ENCODE data around the gene MARK4.

The MARK4 gene

DNA sequence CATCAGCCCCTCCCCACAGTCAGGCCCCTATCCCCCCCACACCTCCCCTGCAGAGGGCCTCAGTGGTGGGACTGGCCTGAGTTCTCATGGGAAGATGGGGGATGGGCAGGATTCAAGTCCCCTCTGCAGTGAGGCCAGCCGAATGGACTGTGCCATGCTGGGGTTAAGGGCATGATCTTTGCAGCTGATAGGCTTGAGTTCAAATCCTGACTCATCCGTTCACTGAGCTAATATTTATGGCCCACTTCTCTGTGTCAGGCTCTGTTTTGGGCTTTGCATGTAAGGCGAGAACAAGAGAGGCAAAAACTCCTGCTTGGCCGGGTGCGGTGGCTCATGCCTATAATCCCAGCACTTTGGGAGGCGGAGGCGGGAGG is 20.7 kb downstream of the MARK4 start:
- no peak for DNase-seq

DNA sequence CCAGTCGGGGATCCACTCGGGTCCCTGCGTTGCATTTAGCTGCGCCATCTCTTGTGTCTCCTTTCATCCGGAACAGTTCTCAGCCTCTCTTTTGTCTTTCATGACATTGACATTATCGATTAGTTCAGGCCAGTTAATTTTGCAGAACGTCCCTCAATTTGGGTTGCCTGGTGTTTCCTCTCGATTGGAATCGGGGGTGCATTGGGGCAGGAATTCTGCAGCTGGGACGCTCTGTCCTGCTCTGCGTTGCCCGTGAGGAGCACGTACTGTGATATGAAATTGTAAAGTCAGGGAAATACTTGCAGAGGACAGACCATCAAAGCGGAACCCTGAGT is 22.4 kb downstream of the MARK4 start:
- DNase-seq: no peak

DNA sequence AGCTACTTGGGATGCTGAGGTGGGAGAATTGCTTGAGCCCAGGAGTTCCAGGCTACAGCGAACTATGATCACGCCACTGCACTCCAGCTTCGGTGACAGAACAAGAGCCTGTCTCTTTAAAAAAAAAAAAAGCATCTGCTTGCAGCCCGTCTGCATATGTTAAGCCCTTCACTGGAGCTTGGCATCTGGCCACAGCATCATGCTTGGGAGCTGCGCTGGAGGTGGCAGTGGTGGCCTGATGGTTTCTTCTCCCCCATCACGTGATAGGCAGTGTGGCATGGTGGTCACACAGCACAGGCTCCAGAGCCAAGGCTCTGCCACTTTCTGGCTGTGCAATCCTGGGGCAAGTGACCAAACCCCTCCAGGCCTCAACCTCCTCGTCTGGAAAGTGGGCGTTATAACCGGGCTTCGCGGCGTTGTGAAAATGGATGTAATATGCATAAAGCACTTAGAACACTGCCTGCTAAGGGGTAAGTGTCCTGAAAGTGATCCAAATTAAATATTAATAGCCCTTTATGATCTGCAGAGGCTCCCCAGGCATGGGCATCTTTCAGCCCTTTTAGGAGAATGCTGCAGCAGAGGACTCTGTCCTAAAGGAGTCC is 24.4 kb downstream of the MARK4 start:
- DNase-seq: no peak

DNA sequence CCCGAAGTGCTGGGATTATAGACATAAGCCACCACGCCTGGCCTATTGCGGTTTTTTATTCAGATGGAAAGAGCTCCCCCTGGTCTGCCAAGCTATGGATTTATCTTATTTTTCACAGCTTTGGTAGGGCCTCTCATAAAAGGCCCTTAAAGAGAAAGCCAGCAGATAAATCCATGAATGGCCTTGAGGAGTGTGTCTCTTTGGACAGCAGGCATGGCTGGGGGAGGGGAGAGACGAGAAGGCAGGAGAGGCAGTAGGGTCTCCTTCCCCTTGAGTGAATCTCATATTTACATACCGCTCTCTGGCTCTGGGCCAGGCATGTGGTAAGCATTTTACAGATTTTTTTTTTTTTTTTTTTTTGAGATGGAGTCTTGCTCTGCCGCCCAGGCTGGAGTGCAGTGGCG is 25.2 kb downstream of the MARK4 start:
- DNase-seq: no peak

DNA sequence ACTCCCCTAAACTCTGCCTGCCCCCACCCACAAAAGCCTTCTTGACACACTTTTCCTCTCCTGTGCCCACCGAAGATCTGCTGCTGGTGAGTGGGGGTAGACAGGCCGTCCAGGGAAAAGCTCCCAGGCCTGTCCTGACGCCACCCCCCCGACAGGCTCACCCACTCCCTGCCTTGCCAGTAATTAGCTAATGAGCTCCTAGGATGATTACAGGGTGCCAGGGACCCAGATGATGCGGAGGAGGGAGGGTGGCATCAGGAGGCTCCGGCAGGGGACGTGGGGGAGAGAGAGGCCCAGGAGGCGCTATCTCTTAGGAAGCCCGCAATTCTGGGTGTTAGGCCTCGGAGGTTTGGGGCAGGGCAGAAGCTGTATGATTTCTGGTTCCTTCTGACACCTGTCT is 27.0 kb downstream of the MARK4 start:
- no peak for DNase-seq

DNA sequence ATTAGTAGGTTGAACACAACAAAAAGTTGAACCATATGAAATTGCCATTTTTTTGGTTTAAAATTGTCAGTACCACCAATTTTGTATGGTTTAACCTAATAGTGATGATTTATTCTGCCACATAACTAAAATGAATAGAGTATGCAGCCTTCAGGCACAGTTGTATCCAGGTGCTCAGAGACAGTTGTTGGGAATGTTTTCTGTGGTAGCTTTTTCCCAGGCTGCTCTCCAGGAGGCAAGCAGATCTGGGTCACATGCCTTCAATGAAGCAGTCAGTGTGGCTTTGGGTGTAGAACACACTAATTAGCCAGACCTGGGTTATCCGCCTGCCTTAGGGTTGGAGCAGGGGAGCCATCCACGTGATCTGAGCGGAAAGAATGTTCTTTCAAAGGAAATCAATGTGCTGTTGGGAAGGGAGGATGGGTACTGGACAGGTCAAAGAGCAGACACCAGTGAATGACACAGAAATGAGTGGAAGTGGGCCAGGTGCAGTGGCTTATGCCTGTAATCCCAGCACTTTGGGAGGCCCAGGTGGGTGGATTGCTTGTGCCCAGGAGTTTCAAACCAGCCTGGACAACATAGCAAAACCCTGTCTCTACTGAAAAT is 28.6 kb downstream of the MARK4 start:
- no peak for DNase-seq

DNA sequence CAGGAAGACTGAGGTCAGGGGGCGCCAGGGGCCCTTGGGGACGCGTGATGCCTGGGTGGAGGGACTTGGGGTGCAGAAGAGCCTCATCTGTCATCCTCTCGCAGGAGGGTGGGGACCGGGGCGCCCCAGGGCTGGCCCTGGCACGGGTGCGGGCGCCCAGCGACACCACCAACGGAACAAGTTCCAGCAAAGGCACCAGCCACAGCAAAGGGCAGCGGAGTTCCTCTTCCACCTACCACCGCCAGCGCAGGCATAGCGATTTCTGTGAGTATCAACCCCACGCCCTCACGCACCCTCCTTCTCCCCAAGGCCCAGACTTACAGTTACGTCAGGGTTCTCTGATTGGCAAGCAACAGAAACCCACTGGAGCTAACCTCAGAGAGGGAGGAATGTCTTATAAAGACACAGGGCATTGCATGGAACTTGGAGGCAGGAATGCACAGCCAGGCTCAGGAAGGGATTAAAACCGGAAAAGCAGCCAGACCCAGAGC is 29.4 kb downstream of the MARK4 start:
- DNase-seq: no peak

DNA sequence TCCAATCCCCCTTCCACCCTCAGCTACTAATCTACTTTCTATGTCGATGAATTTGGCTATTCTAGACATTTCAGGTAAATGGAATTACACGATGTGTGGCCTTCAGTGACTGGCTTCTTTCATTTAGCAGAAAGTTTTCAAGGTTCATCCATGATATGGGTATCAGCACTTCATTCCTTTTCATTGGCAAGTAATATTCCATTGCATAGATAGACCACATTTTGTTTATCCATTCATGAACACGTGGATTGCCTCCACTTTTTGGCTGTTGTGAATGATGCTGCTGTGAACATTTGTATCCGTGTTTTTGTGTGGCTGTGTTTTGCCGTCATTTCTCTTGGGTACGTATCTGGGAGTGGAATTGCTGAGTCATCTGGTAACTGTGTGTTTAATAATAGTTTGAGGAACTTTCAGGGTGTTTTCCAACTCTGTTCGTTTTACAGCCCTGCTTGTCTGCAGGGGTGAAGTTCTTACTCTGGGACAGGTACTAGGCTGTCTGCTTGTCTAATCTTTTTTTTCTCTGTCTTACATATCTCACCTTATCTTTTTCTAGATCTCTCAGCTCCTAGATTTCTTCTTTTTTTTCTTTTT is 32.5 kb downstream of the MARK4 start:
- no peak for DNase-seq

DNA sequence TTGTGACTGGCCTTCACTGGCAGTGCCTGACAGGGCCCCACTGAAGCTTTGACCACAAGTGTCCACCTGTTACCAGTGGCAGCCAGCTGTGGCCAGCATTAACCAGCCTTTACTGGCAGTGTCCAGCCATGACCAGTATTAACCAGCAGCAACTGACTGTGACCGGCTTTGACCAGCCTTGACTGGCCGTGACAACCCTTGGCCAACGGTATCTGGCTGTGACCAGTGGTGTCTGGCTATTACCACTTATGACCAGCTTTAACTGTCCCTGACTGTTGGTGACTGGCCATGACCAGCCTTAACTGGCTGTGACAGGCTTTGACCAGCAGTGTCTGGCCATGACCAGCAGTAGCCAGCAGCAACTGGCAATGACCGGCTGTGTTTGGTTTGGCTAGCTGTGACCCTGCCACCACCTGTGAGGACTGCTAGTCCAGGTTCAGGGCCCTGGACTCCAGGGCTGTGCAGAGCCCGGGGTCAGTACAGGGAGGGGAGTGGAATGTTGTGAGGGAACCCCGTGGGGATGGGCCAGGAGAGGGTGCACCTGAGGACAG is 39.4 kb downstream of the MARK4 start:
- DNase-seq: no peak

DNA sequence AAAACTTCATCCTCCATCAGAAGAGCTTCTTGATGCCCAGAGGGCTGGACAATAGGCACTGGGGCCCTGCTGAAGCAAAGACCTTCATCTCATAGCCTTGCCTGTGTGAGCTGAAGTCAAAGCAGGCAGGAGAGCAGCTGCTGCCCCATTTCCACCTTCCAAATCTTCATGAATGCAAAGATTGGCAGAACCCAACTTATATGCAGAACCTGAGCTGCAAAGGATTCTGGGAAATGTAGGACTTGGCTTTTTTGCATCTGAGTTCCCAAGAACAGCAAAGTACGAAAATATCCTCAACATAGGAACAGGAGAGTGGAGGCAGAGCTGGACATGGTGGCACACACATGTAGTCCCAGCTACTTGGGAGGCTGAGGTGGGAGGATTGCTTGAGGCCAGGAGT is 40.8 kb downstream of the MARK4 start:
- DNase-seq: no peak

DNA sequence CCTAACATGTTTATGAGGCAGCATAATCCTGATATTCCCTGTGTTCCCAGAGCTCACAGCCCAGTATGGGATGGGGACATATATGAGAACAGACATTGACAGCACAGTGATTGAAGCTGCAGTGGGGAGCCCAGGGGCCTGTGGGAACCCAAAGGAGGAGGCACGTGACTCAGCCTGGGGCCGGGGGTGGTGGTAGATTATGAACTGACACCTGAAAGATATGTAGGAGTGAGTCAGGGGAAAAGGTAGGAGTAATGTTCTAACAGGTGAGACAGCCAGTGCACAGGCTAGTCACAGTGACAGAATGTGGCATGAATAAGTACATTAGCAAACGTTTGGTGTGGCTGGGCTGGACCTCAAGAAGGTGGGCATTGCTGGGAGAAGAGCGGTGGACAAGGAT is 42.6 kb downstream of the MARK4 start:
- no peak for DNase-seq

DNA sequence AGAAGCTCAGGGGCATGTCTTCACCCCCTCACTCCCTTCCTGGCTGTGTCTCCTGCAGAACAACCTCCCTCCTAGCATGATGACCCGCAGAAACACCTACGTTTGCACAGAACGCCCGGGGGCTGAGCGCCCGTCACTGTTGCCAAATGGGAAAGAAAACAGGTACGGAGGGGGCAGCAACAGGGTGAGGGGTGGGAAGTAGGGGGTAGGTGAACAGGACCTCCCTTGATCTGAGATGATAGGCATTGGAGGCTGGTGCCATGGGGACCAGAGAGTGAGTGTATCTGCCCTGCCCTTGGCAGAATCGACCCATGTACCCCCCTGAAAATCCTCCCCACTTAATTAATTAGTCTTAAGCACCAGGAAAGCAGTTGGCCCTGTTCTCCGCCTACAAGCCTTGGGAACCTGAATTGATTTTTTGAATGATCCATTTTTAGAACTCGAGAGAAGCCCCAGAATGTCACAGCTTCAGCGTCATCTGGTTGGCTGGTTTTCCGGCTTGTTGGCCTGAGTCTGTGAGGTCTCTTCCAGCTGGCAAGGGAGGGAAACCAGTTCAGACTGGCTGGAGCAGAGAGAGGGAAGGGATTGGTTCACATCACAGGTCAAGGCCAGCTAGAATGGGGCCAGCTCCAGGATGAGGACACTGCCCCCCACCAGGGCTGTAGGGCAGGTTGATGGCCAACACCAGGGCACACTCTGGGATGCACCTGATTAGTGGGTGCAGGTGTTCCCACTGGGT is 43.4 kb downstream of the MARK4 start:
- no peak for DNase-seq

DNA sequence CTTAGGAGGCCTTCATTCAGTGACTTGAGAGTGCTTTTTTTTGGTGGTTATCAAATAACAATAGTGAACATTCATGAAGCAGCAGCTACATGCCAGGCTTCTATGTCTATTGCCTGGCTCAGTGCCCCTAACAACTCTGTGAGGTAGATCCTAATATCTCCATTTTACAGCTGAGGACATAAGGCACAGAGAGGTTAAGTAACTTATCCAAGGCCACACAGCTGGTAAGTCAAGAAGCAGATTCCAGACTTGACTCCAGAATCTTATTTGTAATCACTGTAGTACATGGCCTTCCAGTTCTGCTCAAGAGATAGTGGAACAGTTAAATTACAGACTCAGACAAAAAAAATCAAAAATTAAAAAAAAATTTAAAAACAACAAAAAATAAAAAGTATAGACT is 44.8 kb downstream of the MARK4 start:
- DNase-seq: no peak

DNA sequence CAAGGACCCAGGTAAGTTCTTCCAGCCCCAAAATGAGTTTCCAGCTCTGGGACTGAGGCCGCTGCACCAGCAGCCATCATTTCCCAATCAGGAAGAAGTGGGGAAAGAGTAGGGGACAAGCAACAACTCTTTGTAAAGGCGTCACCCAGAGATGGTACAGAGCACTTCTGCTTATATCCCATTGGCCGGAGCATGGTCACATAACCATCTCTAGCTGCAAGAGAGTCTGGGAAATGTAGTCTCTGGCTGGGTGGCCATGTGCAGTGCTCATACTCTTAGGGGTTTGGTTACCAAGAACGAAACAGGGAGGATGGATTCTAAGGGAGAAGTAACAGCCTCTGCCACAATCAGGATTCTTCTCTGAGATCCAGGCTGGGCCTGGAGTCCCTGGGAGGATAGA is 45.3 kb downstream of the MARK4 start:
- DNase-seq: no peak

DNA sequence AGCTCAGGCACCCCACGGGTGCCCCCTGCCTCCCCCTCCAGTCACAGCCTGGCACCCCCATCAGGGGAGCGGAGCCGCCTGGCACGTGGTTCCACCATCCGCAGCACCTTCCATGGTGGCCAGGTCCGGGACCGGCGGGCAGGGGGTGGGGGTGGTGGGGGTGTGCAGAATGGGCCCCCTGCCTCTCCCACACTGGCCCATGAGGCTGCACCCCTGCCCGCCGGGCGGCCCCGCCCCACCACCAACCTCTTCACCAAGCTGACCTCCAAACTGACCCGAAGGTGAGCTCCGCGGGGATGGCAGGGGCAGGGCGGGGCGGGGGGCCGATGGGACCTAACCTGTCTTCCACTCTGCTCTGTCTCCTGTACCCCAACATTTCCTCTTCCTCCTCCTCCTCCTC is 46.6 kb downstream of the MARK4 start:
- DNase-seq: no peak

DNA sequence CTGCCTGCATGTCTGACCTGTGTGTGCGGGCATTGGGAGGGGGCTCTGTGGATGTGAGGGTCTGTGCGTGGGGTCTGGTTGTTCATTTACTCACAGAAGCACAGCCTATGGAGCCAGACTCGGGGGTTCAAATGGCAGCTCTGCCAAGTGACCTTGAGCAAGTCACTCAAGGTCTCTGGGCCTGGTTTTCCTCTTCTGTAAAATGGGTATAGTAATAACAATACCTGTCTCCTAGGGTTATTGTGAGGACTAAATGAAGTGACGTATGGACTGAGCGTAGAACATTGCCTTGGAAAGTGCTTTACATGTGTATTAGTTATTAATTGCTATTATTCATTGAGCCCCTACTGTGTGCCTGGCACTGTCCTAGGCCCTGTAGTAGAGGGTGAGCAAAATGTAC is 47.2 kb downstream of the MARK4 start:
- no peak for DNase-seq

DNA sequence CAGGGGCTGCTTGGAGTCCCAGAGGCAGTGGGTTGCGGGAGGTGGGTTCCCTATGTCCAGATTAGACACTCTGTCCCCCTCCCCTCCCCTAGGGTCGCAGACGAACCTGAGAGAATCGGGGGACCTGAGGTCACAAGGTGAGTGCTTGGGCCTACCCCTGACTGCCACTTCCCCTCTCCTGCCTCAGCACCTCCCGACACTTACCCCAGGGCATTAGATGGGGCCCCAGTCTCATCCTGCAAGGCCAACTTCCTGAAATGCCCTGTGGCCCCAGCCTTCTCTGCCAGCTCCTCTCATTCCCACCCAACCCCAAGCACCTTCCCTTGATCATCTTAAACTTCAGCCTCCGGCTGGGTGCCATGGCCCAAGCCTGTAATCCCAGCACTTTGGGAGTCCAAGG is 48.6 kb downstream of the MARK4 start:
- no peak for DNase-seq

DNA sequence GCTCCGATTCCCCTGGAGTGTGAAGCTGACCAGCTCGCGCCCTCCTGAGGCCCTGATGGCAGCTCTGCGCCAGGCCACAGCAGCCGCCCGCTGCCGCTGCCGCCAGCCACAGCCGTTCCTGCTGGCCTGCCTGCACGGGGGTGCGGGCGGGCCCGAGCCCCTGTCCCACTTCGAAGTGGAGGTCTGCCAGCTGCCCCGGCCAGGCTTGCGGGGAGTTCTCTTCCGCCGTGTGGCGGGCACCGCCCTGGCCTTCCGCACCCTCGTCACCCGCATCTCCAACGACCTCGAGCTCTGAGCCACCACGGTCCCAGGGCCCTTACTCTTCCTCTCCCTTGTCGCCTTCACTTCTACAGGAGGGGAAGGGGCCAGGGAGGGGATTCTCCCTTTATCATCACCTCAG is 51.3 kb downstream of the MARK4 start:
- DNase-seq: no peak

DNA sequence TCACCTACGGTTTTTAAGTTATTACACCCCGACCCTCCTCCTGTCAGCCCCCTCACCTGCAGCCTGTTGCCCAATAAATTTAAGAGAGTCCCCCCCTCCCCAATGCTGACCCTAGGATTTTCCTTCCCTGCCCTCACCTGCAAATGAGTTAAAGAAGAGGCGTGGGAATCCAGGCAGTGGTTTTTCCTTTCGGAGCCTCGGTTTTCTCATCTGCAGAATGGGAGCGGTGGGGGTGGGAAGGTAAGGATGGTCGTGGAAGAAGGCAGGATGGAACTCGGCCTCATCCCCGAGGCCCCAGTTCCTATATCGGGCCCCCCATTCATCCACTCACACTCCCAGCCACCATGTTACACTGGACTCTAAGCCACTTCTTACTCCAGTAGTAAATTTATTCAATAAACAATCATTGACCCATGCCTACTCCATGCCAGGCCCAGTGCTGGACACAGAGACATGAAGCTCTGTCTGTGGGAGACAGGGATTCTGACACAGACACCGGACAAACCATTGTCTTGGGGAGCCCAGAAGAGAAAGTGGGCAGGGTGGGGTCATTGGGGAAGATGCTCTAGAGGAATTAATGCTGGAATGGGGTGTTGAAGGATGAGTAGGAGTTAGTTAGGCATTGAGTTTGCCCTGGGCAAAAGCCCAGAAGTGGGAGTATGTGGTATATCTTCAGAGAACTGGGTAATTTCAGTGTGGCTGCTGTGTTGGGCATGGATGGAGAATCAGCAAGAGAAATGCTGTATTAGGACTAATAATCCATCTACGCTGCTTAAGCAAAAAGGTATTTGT is 52.4 kb downstream of the MARK4 start:
- no peak for DNase-seq

DNA sequence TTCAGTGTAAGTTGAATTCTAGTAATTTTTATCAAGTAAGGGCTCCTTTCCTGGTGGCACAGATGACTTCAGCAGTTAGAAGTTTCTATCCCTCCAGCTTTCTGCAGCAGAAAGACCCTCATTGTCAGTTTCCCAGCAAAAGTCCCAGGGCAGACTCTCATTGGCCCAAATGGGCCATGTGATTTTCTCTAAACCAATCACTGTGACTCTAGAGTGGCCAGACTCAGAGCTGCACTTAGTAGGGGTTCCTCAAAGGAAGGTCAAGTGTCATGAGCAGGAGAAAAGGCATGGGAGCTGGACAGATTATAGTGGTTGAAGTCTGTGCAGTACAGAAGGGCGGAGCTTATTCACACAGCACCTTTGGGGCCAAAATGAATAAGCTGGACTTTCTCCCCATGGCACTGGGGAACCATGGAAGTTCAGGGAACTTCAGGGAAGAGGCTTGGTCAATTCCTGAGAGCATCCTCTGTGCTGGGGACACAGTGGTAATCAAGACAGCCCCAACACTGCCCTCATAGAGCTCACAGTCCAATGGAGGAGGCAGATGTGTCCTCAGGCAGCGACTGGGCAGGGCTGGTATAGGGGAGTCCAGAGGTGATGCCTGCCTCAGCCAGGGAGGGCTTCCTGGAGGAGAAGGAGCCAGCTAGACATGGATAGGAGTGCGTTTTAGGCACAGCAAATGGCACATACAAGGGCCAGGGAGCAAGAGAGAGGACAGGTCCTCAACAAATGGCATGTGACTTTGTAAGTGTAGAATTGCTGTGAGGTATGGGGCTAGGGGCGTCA is 53.3 kb downstream of the MARK4 start:
- DNase-seq: no peak

DNA sequence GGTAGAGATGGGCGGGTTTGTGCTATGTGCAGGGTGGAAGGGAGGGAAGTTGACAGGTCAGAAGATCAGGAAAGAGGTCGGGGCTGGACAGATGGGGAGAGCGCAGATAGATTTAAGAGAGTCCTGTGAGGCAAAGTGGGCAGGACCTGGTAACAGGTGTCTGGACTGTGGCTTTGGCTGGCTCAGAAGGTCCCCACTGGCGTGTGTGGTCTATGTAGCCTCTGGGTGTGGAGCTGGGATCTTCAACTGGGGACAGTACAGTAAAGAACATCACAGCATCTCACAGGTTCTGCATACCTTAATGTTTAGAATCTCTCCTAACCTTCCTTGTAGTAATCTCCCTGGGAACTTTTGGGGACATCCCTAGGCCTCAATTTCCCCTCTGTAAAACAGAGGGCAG is 53.9 kb downstream of the MARK4 start:
- no peak for DNase-seq

DNA sequence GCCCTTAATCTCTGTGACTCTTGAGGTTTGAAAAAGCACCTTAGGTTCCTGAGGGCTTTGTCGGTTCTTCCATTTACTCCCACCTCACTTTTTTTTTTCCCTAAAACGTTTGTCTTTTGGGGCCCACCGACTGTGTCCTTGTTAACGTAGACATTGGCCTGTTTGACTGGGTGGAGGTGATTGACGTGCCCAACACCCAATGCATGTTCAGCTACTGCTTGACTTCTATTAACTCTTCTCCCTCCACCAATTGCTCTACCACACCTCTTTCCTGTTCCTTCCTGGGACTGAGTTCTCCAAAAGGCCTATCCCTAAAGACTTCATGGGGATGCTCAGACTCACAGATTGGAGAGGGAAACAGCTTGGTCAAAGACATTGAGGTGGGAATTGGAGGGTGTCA is 54.4 kb downstream of the MARK4 start:
- no peak for DNase-seq

Measured in right kidney (tissue), 1 donor.